ENCODE measurements around the gene EPHB1.
"Not testable (repeated sequence)": the region's sequence is repeated elsewhere in the genome, so short reads cannot be mapped to it uniquely, and the experiment has no call there.

Gene EPHB1

DNA sequence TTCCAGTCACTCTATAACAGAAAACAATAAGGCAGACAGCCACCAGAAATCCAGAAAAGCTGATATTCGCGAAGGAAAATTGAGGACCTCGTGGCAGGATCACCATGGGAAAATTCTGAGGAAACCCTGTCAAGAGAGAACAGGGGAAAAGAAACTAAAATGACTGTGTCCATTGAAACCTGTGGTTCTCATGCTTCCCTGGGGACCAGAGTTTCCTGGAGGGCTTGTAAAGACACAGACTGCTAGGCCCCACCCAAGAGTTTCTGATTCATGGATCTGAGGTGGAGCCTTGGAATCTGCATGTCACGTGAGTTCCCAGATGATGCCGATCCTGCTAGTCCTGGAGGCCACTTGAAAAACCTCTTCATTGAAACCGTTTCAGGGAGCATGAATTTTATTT is 420.5 kb downstream of the EPHB1 start:
- DNase-seq (ENCODE audit: low read depth in 2 of 2) = no peak

DNA sequence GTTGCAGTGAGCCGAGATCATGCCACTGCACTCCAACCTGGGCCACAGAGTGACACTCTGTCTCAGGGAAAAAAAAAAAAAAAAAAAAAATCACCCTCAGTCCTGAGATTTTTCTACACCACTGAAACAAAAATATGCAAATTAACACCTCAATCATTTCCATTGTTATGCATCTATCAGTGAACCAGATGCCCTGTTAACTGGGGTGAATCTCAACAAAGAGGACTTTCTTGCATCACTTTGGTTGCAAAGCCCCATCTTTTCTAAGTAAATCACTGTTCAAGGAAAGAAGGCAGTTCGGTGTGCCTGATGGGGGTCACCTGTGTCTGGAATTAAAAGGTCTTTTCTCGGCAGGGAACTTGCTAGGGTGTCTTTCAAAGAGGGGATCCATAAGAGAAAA is 421.6 kb downstream of the EPHB1 start:
- DNase-seq (ENCODE audit: low read depth in 2 of 2) = no peak

DNA sequence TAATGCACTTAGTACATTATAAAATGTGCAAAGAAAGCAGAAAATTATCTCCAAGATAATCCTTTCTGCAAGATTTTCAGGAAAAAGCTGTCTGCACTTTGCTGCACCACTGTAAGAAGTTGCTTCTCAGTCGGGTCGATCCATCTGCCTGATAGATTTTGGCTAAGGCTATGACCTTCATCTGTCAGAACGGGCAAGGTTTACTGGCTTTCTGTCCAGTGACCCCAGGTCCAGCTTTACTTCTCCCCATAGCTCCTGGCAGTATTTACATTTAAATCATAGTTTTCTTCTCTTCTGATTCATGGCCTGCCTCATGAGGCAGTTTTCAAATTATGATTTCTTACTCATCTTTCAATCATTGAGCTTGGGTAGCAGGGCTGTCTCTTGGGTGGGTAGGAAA is 422.7 kb downstream of the EPHB1 start:
- DNase-seq (ENCODE audit: low read depth in 2 of 2) = no peak

DNA sequence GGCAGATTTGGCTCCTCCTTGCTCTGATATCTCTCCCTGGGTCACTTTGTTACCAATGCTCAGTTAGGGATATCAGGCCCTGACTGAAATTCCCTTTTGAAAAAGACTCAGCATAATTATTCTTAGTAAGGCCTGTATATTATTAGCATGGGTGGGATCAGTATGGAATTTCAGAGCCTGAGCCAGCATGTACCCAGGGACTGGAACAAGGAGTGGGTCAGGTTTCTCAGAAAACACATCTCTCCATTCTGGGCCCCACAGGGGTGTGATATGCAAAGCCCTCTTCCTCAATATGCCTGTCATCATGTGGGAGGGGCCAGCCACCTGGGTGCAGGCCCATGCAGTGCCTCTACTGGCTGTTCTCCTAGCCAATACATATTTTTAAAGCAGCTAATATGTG is 423.2 kb downstream of the EPHB1 start:
- DNase-seq (ENCODE audit: low read depth in 2 of 2) = no peak

DNA sequence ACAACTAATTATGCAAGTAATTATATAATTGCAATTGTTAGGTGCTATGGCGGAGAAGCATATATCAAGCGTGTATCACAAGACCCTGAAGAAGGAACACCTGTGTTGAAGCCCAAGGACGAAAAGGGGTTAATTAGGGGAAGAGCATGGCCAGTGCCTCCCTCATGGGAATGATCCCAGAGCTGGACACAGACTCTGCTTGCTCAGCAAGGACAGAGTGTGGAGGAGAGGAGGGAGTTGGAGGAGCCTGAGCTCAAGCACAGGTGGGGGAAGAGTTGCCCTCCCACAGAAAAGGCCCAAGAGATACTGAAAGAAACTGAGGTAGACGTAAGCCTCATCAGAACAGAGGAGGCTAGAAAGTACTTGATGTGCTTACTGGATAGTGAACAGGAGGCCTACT is 423.7 kb downstream of the EPHB1 start:
- no peak for DNase-seq (ENCODE audit: low read depth in 2 of 2)

DNA sequence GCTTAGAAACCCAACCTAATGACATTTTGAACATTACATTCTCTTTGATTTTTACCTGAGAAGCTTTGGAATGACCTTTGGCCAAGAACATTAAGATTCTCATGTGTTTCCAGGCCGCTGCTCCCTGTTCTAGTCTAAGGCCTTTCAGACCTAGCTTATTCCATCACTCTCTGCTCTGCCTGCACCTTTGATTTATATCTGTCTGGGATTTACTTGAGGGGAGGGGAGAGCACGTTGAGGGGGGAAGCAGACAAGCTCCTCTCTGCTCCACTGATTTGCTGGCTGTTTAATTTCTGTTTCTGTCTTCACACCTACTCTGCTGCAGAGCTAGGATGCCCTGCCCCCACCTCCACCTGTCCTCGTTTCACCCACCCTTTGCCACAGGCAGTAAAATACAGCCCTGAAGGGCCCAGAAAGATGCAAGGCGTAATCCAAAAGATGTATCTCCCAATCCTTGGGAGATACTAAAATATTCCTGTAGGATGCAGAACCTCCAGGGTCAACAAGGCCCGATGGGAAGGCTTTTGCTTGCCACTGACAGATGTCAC is 429.8 kb downstream of the EPHB1 start:
- DNase-seq (ENCODE audit: low read depth in 2 of 2) = no peak

DNA sequence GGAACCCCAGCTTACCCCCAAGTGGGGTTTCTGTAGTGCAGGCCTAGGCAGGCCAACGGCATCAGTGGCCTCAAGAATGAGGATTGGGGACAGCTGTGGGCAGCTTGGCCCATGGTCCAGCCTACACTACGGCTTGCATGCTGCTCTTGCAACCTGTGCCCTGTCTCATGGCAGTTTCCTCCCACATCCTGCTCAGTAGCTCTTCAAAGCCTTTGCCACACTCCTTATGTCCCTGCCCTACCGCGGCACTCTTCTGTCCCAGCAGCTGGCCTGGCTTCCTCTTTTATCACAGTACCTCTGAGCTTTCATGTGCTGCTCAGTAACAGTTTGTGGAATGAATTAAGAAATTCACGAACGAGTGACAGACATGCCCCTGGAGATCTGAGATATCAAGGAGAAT is 431.0 kb downstream of the EPHB1 start:
- DNase-seq (ENCODE audit: low read depth in 2 of 2) = no peak

DNA sequence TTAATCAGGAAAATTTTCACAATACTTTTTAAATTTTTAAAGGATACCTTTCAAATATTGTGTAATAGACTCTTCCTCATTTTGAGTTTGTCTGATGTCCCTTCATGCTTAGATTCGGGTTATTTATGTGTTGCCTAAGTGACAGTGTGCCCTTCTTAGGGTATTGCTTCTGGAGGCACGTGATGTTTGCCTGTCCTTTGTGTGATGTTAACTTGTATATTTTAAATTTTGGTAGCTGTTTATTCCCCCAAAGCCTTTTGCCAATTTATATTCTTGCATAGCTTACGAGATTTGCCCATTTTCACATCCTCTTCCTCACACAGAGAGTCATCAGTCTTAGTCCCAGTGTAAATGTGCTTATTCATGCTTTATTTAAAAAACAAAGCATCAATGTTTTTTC is 433.1 kb downstream of the EPHB1 start:
- no peak for DNase-seq (ENCODE audit: low read depth in 2 of 2)

DNA sequence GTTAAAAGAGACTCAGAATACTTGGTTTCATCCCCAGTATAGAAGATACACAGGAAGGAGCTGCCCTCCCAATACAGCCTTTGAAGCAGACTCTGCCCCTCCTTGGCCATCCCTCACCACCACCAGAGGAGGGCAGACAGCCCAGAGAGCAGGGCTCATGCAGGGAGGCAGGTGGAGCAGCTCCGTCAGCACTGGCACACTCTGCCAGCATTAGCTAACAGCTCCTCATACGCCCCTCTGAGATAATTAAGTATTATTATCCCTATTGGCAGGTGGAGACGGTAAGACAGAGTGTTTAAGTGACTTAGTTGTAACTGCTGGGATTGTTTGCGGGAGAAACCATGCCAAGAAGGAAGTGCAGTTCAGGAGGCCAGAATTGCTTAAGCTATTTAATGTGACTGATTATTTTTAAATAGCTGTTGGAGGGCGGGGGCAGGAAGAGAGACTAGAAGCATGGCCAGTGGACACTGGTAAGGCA is 434.0 kb downstream of the EPHB1 start:
- DNase-seq (ENCODE audit: low read depth in 2 of 2) = no peak

DNA sequence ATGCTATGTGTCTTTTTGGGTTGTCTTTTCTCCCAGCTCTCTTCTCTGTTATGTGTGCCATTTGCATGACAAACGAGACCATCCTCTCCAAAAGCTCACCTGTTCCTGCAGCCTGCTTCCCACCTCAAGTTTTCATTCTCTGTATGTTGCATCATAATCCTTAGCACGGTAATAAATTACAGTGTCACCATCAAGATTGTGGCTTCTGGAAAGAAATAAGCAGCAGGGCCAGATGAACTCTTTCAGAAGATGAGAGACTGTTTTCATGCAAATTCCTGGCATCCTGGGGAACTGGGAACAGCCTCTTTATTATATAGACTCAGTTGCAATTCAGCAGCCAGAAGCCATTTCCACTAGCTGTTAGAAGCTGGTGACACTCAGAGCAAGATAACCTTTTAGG is 436.7 kb downstream of the EPHB1 start:
- no peak for DNase-seq (ENCODE audit: low read depth in 2 of 2)

DNA sequence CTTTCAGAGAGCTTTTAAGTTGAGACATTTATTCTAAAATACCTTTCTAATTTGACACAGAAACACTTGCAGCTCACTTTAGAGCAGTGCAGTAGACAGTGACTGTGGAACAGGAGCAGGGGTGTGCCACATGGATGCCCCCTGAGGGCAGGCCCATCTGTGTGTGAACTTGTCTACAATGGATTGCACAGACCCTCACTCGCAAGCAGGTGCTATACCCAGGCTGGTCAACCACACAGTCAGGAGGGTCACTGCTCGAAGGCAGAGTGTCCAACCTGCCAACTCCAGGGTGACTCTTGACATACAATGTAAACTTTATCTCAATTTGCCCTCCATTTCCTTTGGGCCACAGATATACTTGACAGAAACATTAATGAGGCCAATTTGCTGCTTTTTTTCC is 437.2 kb downstream of the EPHB1 start:
- DNase-seq (ENCODE audit: low read depth in 2 of 2) = no peak

DNA sequence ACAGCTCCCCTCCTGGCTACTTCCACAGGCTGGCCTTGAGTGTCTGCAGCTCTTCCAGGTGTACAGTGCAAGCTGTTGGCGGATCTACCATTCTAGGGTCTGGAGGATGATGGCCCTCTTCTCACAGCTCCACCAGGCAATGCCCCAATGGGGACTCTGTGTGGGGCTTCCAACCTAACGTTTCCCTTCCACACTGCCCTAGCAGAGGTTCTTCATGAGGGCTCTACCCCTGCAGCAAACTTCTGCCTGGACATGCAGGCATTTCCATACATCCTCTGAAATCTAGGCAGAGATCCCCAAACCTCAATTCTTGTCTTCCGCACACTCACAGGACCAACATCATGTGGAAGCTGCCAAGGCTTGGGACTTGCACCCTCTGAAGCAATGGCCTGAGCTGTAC is 438.4 kb downstream of the EPHB1 start:
- DNase-seq (ENCODE audit: low read depth in 2 of 2) = not testable (repeated sequence)

DNA sequence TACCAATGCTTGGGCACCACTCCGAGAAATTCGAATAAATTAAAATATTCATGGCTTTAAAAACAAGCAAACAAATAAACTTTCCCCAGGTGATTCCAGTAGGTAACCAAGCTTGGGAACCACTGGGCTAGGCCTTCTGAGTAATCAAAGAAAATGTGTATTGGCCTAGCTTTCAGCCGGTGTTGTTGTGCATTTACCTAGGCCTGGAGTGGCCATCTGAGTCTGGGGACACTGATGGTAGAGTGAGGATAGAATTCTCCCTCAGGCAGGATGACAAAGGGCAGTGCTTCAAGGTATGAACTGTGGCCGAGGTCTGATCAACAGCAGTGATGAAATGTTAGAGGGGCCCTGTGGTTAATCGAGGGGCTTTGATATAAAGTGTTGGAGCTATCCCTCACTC is 440.5 kb downstream of the EPHB1 start:
- no peak for DNase-seq (ENCODE audit: low read depth in 2 of 2)

DNA sequence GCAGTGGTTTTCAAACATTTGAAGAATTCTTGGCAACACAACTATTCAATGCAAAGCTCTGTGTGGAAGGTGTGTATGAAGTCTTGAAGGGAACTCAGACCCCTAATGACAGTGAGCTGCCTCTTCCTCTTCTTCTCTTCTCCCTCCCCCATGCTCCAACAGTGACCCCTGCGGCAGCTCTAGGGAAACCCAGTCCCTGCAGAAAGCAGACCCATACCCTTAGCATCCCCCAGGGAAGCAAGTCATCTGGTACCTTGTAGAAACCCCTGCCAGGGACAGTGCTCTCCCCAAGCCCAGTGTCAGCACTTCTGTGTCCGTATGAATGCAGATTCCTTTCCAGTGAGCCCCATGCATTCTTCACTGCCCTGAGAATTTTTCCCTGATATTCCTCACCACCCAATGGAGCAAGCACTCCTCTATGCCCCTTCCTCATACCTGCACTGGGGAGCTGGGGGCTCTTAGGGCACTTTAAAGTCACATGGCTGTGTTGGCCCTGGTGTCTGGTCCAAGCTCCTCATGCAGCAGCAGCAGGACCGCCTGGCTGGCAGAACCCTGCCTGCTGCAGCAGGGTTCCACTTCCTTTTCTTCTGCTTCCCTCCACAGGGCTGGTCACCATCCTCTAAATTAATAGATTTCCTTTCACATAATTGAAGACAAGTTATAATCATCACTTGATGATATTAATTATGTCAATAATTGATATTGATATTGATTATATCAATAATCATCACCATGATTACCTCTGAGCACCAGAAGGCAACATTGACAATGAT is 442.5 kb downstream of the EPHB1 start:
- DNase-seq (ENCODE audit: low read depth in 2 of 2) = no peak

DNA sequence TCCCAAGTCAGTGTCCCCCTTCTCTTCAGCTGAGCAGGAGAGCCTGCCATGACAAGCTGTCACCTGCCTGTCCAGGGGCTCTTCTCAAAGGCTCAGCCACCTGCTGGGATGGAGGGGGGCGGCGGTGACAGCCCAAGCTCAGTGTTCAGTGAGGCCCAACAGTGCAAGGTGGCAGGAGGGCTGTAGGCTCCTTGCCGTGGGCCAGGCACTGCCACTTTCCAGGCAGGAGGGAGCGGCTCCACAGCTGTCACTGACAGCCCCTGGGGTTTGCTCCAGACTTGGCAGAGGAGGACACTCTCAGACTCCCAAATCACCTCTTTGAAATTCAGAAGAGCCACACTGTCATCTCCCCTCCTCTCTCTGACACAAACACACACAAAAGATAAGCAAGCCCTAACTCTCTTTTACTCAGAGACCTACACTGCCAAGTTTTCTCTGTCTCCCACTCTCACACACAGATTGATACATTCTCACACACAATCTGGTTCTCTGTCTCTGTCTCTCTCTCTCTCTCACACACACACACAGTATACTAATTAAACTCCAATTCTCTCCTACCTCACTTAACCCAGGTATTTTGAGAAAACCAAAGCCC is 443.3 kb downstream of the EPHB1 start:
- no peak for DNase-seq (ENCODE audit: low read depth in 2 of 2)

DNA sequence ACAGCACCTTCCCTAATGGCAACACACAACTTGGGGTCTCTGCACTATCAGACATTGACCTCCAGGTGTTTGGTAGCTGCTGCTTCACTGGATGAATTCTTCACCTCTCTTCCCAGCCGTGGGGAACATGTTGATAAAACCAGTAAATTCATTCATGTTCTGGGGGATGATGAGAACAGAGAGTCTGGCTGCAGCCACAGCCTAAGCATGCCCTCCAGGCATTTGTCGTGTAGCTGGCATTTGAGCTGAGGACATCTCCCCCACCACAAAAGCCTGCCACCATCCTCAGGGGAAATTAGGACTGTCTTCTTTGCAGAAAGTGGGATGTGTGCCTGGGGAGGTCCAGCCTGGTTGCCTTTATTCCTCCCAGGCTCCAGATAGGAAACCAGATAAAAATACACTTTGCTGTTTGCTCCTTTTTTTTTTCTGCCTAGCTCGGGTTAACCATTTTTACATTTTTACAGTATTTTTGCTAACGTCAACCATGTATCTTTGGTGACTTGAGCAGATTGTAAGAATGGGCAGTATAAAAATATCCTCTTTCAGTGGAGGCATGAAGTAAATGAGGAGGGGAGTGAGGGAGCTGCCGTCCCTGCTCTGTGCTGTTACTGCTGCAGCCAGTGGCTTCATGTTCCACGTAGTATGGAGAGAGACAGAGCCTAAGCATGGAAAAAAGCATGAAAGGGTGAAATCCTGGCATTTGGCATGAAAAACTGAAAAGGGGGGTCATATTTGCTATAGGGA is 444.0 kb downstream of the EPHB1 start:
- DNase-seq (ENCODE audit: low read depth in 2 of 2) = no peak

DNA sequence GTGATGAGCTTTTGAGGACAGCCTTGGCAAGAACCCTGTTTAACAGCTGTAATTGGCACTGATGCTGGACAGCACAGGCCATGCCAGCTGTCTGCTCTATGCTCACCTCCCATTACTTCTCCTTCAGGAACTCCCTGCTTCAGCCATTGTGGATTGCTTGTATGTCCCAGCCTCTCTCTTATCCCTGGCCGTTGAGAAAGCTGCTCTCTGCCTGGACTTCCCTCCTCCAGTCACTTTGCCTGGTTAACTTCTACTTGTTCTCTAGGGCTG is 444.5 kb downstream of the EPHB1 start:
- DNase-seq (ENCODE audit: low read depth in 2 of 2) = no peak

DNA sequence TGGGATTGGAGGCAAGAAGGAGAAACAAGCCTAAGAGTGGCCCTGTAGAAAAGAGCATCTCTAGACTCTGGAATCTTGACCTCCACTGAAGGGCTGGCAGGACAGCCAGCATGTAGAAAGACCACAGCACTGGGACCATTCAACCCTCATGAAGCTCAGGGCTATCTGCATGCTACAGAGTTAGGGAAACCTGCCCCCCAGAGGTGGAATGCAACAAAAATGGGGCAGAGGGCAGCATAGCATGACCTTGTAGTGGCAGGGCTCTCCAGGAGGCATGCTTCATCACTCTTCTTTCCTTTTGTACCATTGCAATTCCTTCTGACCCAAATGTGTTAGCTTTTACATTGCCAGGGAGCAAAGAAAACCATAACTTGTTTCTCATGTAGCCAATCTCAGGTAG is 445.4 kb downstream of the EPHB1 start:
- DNase-seq (ENCODE audit: low read depth in 2 of 2) = no peak

DNA sequence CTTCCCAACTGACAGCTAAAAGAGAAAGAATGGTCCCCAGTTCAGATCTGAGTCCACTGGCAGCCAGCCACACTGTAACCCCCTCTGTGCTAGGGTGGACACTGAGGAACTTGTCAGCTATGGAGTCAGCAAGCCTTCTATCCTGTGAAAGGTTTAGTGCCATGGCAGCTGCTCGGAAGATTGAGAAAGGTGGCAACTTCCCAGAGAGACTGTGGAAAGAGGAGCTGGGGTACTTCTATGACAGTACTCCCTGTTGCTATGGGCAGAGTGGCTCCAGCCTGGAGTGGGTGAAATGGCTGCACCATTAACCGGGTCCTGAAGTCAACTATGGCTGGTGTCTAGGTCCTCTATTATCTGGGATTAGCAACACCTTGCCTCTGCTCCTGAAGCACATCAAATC is 447.2 kb downstream of the EPHB1 start:
- no peak for DNase-seq (ENCODE audit: low read depth in 2 of 2)

DNA sequence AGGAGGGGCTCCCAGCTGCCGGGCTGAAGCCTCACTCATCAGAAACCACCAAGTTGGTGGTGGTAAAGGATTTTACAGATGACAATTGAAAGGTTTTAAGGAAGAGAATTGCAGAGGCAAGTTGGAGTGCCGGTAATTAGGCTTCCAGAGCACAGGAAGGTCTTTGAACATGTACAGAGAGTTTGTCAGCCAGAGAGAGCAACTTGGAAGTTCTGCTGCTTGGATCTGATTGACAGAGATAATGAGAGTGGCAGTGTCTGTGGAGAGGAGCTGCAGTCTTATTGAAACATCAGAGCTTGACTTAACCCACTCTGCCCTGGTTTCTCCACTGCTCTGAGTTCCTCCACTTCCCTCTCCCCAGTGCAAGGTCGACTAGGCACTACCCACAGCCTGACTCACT is 448.6 kb downstream of the EPHB1 start:
- DNase-seq (ENCODE audit: low read depth in 2 of 2) = no peak

DNA sequence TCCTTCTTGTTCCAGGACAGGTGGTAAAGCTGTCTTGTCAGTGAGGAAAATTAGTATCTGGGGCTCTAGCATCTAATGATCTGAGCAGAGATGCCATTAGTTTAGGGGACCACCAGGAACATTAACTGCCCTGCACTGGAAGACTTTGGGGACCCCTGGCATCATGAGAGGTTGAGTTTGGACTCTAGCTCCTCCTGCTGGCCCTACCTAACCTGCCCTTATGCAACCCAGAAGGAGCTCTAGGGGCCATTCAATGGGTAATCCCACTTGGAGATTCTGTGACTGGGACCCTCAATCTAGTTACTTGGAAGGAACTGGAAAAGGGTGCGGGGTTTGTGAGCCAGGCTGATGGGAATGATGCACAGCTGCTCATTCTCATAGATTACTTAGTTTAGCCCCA is 451.0 kb downstream of the EPHB1 start:
- no peak for DNase-seq (ENCODE audit: low read depth in 2 of 2)

DNA sequence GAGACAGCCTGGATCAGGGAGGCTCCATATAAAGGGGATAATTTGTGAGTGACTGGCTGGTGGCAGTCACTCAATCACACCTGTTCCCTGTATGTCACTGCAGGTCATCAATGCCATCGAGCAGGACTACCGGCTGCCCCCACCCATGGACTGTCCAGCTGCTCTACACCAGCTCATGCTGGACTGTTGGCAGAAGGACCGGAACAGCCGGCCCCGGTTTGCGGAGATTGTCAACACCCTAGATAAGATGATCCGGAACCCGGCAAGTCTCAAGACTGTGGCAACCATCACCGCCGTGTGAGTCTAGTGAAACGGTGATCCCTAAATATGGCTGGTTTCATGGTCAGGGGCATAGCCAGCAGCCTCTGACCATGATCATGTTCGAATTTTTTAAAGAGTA is 453.2 kb downstream of the EPHB1 start:
- no peak for DNase-seq (ENCODE audit: low read depth in 2 of 2)

DNA sequence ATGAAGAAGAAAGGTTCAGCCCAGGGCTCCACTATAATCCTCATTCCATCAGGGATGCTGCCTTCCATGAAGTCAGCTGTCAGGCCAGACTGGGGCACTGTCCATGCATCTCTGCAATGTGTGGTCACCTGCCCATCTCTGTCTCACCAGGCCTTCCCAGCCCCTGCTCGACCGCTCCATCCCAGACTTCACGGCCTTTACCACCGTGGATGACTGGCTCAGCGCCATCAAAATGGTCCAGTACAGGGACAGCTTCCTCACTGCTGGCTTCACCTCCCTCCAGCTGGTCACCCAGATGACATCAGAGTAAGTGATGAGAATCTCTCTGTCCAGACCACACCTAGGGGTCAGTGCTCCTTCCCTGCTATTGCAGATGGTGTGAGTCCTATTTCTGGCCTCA is 454.1 kb downstream of the EPHB1 start:
- DNase-seq (ENCODE audit: low read depth in 2 of 2) = no peak

Measured in activated CD4-positive, alpha-beta T cell treated with anti-CD3 and anti-CD28 coated beads for 24 hours (primary cell).